Lung (tissue), 12 donors: ENCODE results near the gene GMPR. TPM values are rescaled to one million over a fixed set of nuclear protein-coding genes. Genes with fewer than 3 reads are reported as not detected.

ENCODE experiments used
- ATAC-seq: fragments of 200-7000 bp; cut with Tn5 transposase; one replicate; pipeline ENCODE4 v1.9.1; 2020; ENCODE audit warnings: moderate number of reproducible peaks; ENCODE audit not compliant: insufficient read depth, low FRiP score
- DNase-seq, 3 donors: peaks; one replicate each; pipeline ENCODE4 v3.0.0-alpha.2; 2013 to 2017
- H3K27ac ChIP-seq, 2 donors: one replicate each; pipeline ENCODE4 v1.5.1; 2013; ENCODE audit warnings: mild to moderate bottlenecking in 2 of 2, moderate library complexity in 2 of 2, control low read depth in 1 of 2, inconsistent platforms in 1 of 2, low read depth in 1 of 2, low read length in 1 of 2
- H3K27me3 ChIP-seq, 3 donors: one replicate each; pipeline ENCODE4 v1.5.1; 2013; ENCODE audit warnings: low read length in 2 of 3; ENCODE audit not compliant: control insufficient read depth in 3 of 3, insufficient read depth in 3 of 3
- H3K36me3 ChIP-seq, 4 donors: one replicate each; pipeline ENCODE4 v1.5.1; 2013; ENCODE audit warnings: low read length in 4 of 4, mild to moderate bottlenecking in 1 of 4, moderate library complexity in 1 of 4; ENCODE audit not compliant: control insufficient read depth in 4 of 4, insufficient read depth in 4 of 4
- H3K4me1 ChIP-seq, 5 donors: one replicate each; pipeline ENCODE4 v1.5.1; 2013; ENCODE audit warnings: low read length in 5 of 5, mild to moderate bottlenecking in 2 of 5, moderate library complexity in 1 of 5; ENCODE audit not compliant: control insufficient read depth in 5 of 5, insufficient read depth in 5 of 5
- H3K4me3 ChIP-seq: one replicate; pipeline ENCODE4 v1.5.1; 2013; ENCODE audit warnings: mild to moderate bottlenecking, control low read depth, moderate library complexity
- H3K9ac ChIP-seq, 2 donors: one replicate each; pipeline ENCODE4 v1.5.1; 2013; ENCODE audit warnings: low read length in 2 of 2, control low read depth in 1 of 2; ENCODE audit not compliant: insufficient read depth in 1 of 2
- H3K9me3 ChIP-seq, 4 donors: one replicate each; pipeline ENCODE4 v1.5.1; 2013; ENCODE audit warnings: low read length in 3 of 4, mild to moderate bottlenecking in 1 of 4, moderate library complexity in 1 of 4; ENCODE audit not compliant: control insufficient read depth in 4 of 4, insufficient read depth in 3 of 4
- CTCF ChIP-seq: IDR thresholded peaks from 2 replicates; pipeline ENCODE4 v1.5.1; 2012; ENCODE audit warnings: mild to moderate bottlenecking; ENCODE audit errors: control extremely low read depth, extremely low read depth
- WGBS, 2 donors: extraction: QIAGEN DNeasy Blood & Tissue Kit; methylation state at CpG; one replicate each; pipeline ENCODE4 v1.1.7; 2013; 5-methylcytosine and 5-hydroxymethylcytosine counted together
- polyA plus RNA-seq, 2 donors: library from polyadenylated mRNA; stranded (reverse); fragments of 200-250 nt; gene quantifications; one replicate each; pipeline ENCODE4 v1.2.1, GENCODE V29; 2013
- total RNA-seq, 2 donors: library from RNA; depleted of rRNA in 1 of 2; stranded (reverse); fragments of >200 nt in 1 of 2; gene quantifications; one replicate each; pipeline ENCODE4 v1.2.1, GENCODE V29; 2014 to 2021
- donor health status: control.
- donor health status: control.
- donor health status: Bipolar disorder and iron deficiency.
- donor health status: healthy.
- donor health status: DM: yes; HTN: yes; CAD: no.

The GMPR gene
- total and polyA plus RNA-seq, 4 donors = 8.6 to 16.6 (median 12.9) TPM

- H3K27me3 ChIP-seq = no peaks in the 10 kb centered on the region
- WGBS, 2 donors = 85 to 93% methylated on average over 19 of the region's 19 CpGs
- no peak overlapping the region for H3K27ac ChIP-seq
- H3K4me3 ChIP-seq = no peak overlapping the region
- ATAC-seq (no peak), DNase-seq (no peak)
- no peak overlapping the region for H3K9ac ChIP-seq
- peaks cover 0 to 14% (median 9%) of the 10 kb centered on the region in 5 donors for H3K4me1 ChIP-seq
- no peaks in the 10 kb centered on the region for H3K9me3 ChIP-seq
- TF ChIP-seq CTCF = no peak
- H3K36me3 ChIP-seq = no peaks in the 10 kb centered on the region
Measured at GRCh38 chr6:16196984-16197546, 41.3 kb upstream of the GMPR start.

GRCh38 chr6:16198061-16198705 is 40.2 kb upstream of the GMPR start:
- WGBS, 2 donors = 92 to 94% methylated on average over 44 to 50 of the region's 50 CpGs
- no peaks in the 10 kb centered on the region for H3K9me3 ChIP-seq
- H3K27ac ChIP-seq = no peak overlapping the region
- no peak overlapping the region for H3K4me3 ChIP-seq
- no peaks in the 10 kb centered on the region for H3K27me3 ChIP-seq
- ATAC-seq (no peak), DNase-seq (no peak)
- H3K4me1 ChIP-seq = peaks cover 0 to 14% (median 9%) of the 10 kb centered on the region in 5 donors
- H3K9ac ChIP-seq = no peak overlapping the region
- no peak for TF ChIP-seq CTCF
- H3K36me3 ChIP-seq = no peaks in the 10 kb centered on the region

GRCh38 chr6:16199804-16200203 is 38.6 kb upstream of the GMPR start:
- DNase-seq (peak; percentile 18 to 68 (median 31)), ATAC-seq (no peak)
- TF ChIP-seq CTCF = no peak
- Histone ChIP-seq H3K4me1 (peaks cover 0 to 14% (median 9%) of the 10 kb centered on the region in 5 donors), H3K9ac (no peak overlapping the region), H3K4me3 (no peak overlapping the region), H3K36me3 (no peaks in the 10 kb centered on the region), H3K9me3 (no peaks in the 10 kb centered on the region), H3K27ac (no peak overlapping the region), H3K27me3 (no peaks in the 10 kb centered on the region)
- 82 to 93% methylated on average over 5 of the region's 5 CpGs for WGBS, 2 donors
